SK-N-SH (cell line): ENCODE results near the gene FERMT2. TPM values are rescaled to one million over a fixed set of nuclear protein-coding genes. Genes with fewer than 3 reads are reported as not detected.

Source experiments
- CTCF ChIA-PET: fragments of 300-600, 350-600 bp; formaldehyde crosslinking; extraction: SDS; loops from one replicate; lab custom pipeline; 2021; lab: Yijun Ruan, JAX
- POLR2A ChIA-PET: fragments of 350-600 bp; sonication (Branson Sonifier 250); formaldehyde crosslinking; extraction: SDS; loops from one replicate; lab custom pipeline; 2020; ENCODE audit warnings: antibody characterized with exemption, inconsistent platforms; lab: Yijun Ruan, JAX
- DNase-seq: peaks from one replicate; pipeline ENCODE4 v3.0.0; 2012
- H2AFZ ChIP-seq: fragments of 200-600 bp; sonication (generic); 2 replicates; pipeline ENCODE4 v1.8.1; 2016; ENCODE audit warnings: antibody characterized with exemption, mild to moderate bottlenecking, low read depth
- H3F3A ChIP-seq: fragments of 200-600 bp; sonication (generic); replicated peaks from 2 replicates; pipeline ENCODE3; 2016; ENCODE audit warnings: antibody characterized with exemption, mild to moderate bottlenecking; ENCODE audit not compliant: insufficient read depth
- H3K27ac ChIP-seq, 2 experiments: fragments of 200-500 bp in 1 of 2; fragments of 200-600 bp in 1 of 2; sonication (Bioruptor generic) in 1 of 2; sonication (generic), shearing (Covaris generic) in 1 of 2; 2 replicates each; pipeline versions ENCODE4 v1.5.1 to v1.6.1; 2014 to 2016; ENCODE audit warnings: low read depth in 2 of 2, inconsistent platforms in 1 of 2, low read length in 1 of 2, mild to moderate bottlenecking in 1 of 2, mixed read lengths in 1 of 2
- H3K27me3 ChIP-seq: fragments of 200-600 bp; sonication (generic), shearing (Covaris generic); 2 replicates; pipeline ENCODE4 v1.6.1; 2016; ENCODE audit warnings: mixed run types; ENCODE audit not compliant: insufficient read depth
- H3K36me3 ChIP-seq, 2 experiments: fragments of 200-500 bp in 1 of 2; fragments of 200-600 bp in 1 of 2; sonication (Bioruptor generic) in 1 of 2; sonication (generic) in 1 of 2; replicated peaks in 1 of 2; 2 replicates each; pipeline versions ENCODE3 to v1.5.1; 2014 to 2016; ENCODE audit warnings: low read length in 1 of 2, mild to moderate bottlenecking in 1 of 2; ENCODE audit not compliant: insufficient read depth in 2 of 2, control insufficient read depth in 1 of 2
- H3K4me1 ChIP-seq, 2 experiments: fragments of 200-500 bp in 1 of 2; fragments of 200-600 bp in 1 of 2; sonication (Bioruptor generic) in 1 of 2; sonication (generic), shearing (Covaris generic) in 1 of 2; 2 replicates each; pipeline versions ENCODE4 v1.5.1 to v1.6.1; 2014 to 2016; ENCODE audit warnings: low read depth in 1 of 2, low read length in 1 of 2, mixed run types in 1 of 2; ENCODE audit not compliant: insufficient read depth in 2 of 2, control insufficient read depth in 1 of 2
- H3K4me2 ChIP-seq: fragments of 200-600 bp; sonication (generic), shearing (Covaris generic); 2 replicates; pipeline ENCODE4 v1.6.1; 2017; ENCODE audit warnings: mixed run types
- H3K4me3 ChIP-seq, 2 experiments: fragments of 200-500 bp in 1 of 2; fragments of 200-600 bp in 1 of 2; sonication (Bioruptor generic) in 1 of 2; sonication (generic), shearing (Covaris generic) in 1 of 2; 2 replicates each; pipeline versions ENCODE4 v1.5.1 to v1.8.1; 2014 to 2016; ENCODE audit warnings: low read depth in 2 of 2, inconsistent platforms in 1 of 2, low read length in 1 of 2, mild to moderate bottlenecking in 1 of 2, mixed read lengths in 1 of 2, moderate library complexity in 1 of 2
- H3K79me2 ChIP-seq: fragments of 200-600 bp; sonication (generic); 2 replicates; pipeline ENCODE4 v1.8.1; 2017; ENCODE audit warnings: mild to moderate bottlenecking; ENCODE audit not compliant: insufficient read depth
- H3K9ac ChIP-seq: fragments of 200-600 bp; sonication (generic); 2 replicates; pipeline ENCODE4 v1.6.1; 2017; ENCODE audit warnings: mixed run types
- H3K9me2 ChIP-seq: fragments of 200-600 bp; sonication (generic); 2 replicates; pipeline ENCODE4 v1.6.1; 2017; ENCODE audit warnings: mixed run types
- H3K9me3 ChIP-seq: fragments of 200-600 bp; sonication (generic); 2 replicates; pipeline ENCODE4 v1.6.1; 2017; ENCODE audit warnings: mixed run types, mild to moderate bottlenecking, moderate library complexity
- H4K20me1 ChIP-seq: fragments of 200-600 bp; sonication (generic); 2 replicates; pipeline ENCODE4 v1.6.1; 2017; ENCODE audit warnings: mild to moderate bottlenecking, mixed run types; ENCODE audit not compliant: insufficient read depth
- CTCF ChIP-seq: fragments of 200-600 bp; sonication (generic); IDR thresholded peaks from 2 replicates; pipeline ENCODE4 v1.6.1; 2017; ENCODE audit warnings: antibody characterized with exemption, mild to moderate bottlenecking, moderate library complexity
- EP300 ChIP-seq, 2 experiments: IDR thresholded peaks; 2 replicates each; pipeline versions ENCODE4 v1.4.0 to v1.6.1; 2012; ENCODE audit warnings: borderline replicate concordance in 1 of 2, low read depth in 1 of 2, low read length in 1 of 2
- FOSL2 ChIP-seq: IDR thresholded peaks from 2 replicates; pipeline ENCODE4 v1.4.0; 2012; ENCODE audit warnings: low read depth, mild to moderate bottlenecking, moderate library complexity, borderline replicate concordance
- IRF3 ChIP-seq: fragments of 150-350 bp; IDR thresholded peaks from 2 replicates; pipeline ENCODE4 v1.6.1; 2016; ENCODE audit warnings: mild to moderate bottlenecking, low read depth, low read length
- JUND ChIP-seq: IDR thresholded peaks from 2 replicates; pipeline ENCODE4 v1.4.0; 2012
- MAX ChIP-seq: IDR thresholded peaks from 2 replicates; pipeline ENCODE4 v1.4.0; 2012; ENCODE audit warnings: low read depth
- MEF2A ChIP-seq: IDR thresholded peaks from 2 replicates; pipeline ENCODE4 v1.4.0; 2012; ENCODE audit warnings: low read depth, borderline replicate concordance
- MXI1 ChIP-seq: IDR thresholded peaks from 2 replicates; pipeline ENCODE4 v1.6.1; 2012; ENCODE audit warnings: mild to moderate bottlenecking, low read depth, low read length, improper control_type of control experiment
- POLR2AphosphoS5 ChIP-seq: IDR thresholded peaks from 2 replicates; pipeline ENCODE4 v1.6.1; 2012; ENCODE audit warnings: low read depth, low read length
- RCOR1 ChIP-seq: fragments of 150-350 bp; IDR thresholded peaks from 2 replicates; pipeline ENCODE4 v1.6.1; 2017; ENCODE audit warnings: antibody characterized with exemption, low read length
- RXRA ChIP-seq: IDR thresholded peaks from 2 replicates; pipeline ENCODE4 v1.4.0; 2012; ENCODE audit warnings: low read depth, mild to moderate bottlenecking, borderline replicate concordance
- SMC3 ChIP-seq: IDR thresholded peaks from 2 replicates; pipeline ENCODE4 v1.6.1; 2012; ENCODE audit warnings: low read depth, low read length, improper control_type of control experiment
- TAF1 ChIP-seq: IDR thresholded peaks from 2 replicates; pipeline ENCODE4 v1.6.1; 2012; ENCODE audit warnings: low read depth, mild to moderate bottlenecking, low read length, moderate library complexity, borderline replicate concordance
- WGBS: methylation state at CpG from one replicate; pipeline ENCODE4 v1.1.6; 2017; ENCODE audit warnings: low lambda C conversion rate; 5-methylcytosine and 5-hydroxymethylcytosine counted together
- polyA plus RNA-seq, 3 experiments: library from polyadenylated mRNA; depleted of rRNA; stranded (reverse); fragments of >200 nt; gene quantifications; 2 replicates each; pipeline ENCODE4 v1.2.3, GENCODE V29; 2012
- TF ChIP-seq, protein P1 (sequence below): IDR thresholded peaks from 2 replicates; pipeline ENCODE4 v1.6.1; 2012; ENCODE audit warnings: mild to moderate bottlenecking, low read depth, low read length, moderate library complexity

The FERMT2 gene
- polyA plus RNA-seq, 1 of the 3 experiments (the other 2 are of a cell fraction): 40.1 TPM

DNA sequence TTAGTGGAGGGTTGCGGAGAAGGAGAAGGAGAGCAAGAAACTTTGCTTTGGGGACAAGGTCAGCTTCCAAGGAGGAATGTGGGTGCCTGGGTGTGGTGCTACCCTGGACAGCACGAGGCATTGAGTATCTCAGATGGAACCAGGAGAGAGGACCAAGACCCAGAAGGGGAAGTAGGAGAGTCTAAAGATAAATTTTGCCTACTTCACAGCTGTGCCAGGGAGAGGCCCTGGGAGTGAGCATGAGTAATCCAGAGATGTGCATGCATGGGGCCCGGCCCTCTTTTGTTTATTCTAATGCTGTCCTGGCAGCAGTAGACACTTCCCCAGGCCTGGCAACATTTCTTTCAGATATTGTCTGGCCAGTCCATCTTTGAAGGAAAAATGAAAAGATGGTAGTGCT lies 110.0 kb downstream of the FERMT2 start (continued):
- TF ChIP-seq IRF3: no peak
- TF ChIP-seq MAX: 0 out of 2 replicates have a peak, but pooled peaks have one; percentile 16
- no peak for TF ChIP-seq SMC3
- TF ChIP-seq RXRA: no peak
- no peak for TF ChIP-seq RCOR1
- TF ChIP-seq POLR2AphosphoS5: no peak
- TF ChIP-seq, protein P1, sequence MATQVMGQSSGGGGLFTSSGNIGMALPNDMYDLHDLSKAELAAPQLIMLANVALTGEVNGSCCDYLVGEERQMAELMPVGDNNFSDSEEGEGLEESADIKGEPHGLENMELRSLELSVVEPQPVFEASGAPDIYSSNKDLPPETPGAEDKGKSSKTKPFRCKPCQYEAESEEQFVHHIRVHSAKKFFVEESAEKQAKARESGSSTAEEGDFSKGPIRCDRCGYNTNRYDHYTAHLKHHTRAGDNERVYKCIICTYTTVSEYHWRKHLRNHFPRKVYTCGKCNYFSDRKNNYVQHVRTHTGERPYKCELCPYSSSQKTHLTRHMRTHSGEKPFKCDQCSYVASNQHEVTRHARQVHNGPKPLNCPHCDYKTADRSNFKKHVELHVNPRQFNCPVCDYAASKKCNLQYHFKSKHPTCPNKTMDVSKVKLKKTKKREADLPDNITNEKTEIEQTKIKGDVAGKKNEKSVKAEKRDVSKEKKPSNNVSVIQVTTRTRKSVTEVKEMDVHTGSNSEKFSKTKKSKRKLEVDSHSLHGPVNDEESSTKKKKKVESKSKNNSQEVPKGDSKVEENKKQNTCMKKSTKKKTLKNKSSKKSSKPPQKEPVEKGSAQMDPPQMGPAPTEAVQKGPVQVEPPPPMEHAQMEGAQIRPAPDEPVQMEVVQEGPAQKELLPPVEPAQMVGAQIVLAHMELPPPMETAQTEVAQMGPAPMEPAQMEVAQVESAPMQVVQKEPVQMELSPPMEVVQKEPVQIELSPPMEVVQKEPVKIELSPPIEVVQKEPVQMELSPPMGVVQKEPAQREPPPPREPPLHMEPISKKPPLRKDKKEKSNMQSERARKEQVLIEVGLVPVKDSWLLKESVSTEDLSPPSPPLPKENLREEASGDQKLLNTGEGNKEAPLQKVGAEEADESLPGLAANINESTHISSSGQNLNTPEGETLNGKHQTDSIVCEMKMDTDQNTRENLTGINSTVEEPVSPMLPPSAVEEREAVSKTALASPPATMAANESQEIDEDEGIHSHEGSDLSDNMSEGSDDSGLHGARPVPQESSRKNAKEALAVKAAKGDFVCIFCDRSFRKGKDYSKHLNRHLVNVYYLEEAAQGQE: peak; percentile 45; the same call in 1 of the 2 replicates
- TF ChIP-seq EP300 (IDR thresholded peaks at IDR 0.05; ENCODE audit: borderline replicate concordance in 1 of 2, low read depth in 1 of 2, low read length in 1 of 2): no peak
- TF ChIP-seq MEF2A: no peak
- TF ChIP-seq, all 33 proteins: peak for 4

DNA sequence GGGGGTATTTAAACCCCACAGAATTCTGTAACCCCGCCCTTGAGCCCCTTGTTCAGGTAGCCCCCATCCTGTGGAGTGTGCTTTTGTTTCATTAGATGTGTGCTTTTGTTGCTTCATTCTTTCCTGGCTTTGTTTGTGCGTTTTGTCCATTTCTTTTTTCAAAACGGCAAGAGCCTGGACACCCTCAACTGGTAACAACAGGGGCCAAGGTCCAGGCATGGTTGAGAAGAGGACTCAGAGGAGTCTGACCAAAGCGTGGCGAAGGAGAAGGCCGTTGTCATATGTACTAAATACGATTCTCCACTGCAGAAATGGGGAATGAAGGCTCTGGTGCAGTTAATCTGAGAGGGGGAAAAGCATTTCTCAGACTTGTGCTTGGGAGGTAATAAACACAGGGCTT lies 113.4 kb downstream of the FERMT2 start:
- peaks cover 47% of the 10 kb centered on the region for H3F3A ChIP-seq
- no peaks in the 10 kb centered on the region for H3K27me3 ChIP-seq
- ChIA-PET POLR2A (no interaction called here), CTCF (interaction anchor here (3.2 kb wide), 1 partner anchor 14 kb away, joined by 12 read pairs; no protein-coding TSS in a partner anchor)
- TF ChIP-seq MEF2A (no peak), SMC3 (no peak), IRF3 (no peak), TAF1 (no peak), JUND (no peak), MAX (no peak), MXI1 (no peak), FOSL2 (no peak), CTCF (no peak)
- TF ChIP-seq, protein P1: no peak
- no peaks in the 10 kb centered on the region for H3K9me3 ChIP-seq
- no peak overlapping the region for H3K9ac ChIP-seq
- H3K27ac ChIP-seq: no peak overlapping the region
- no peak overlapping the region for H3K4me3 ChIP-seq
- peaks cover 20 to 45% of the 10 kb centered on the region in 2 experiments for H3K4me1 ChIP-seq
- no peaks in the 10 kb centered on the region for H3K9me2 ChIP-seq
- H3K4me2 ChIP-seq: no peak overlapping the region
- no peak for DNase-seq
- H4K20me1 ChIP-seq: no peaks in the 10 kb centered on the region
- no peaks in the 10 kb centered on the region for H3K79me2 ChIP-seq
- 98% methylated on average over 7 of the region's 7 CpGs for WGBS
- no peaks in the 10 kb centered on the region for H3K36me3 ChIP-seq
- H2AFZ ChIP-seq: no peak overlapping the region
